H9 (cell line): ENCODE results near the gene CLCN6. TPM values are rescaled to one million over a fixed set of nuclear protein-coding genes. Genes with fewer than 3 reads are reported as not detected.

Experiments used
- DNase-seq: peaks from one replicate; pipeline ENCODE4 v3.0.0-alpha.2; 2017
- H2AFZ ChIP-seq: one replicate; pipeline ENCODE4 v1.6.1; 2013; ENCODE audit warnings: mild to moderate bottlenecking, low read length, control low read depth, moderate library complexity
- H2AK5ac ChIP-seq: 2 replicates; pipeline ENCODE4 v1.6.1; 2013; ENCODE audit warnings: low read length, control low read depth, mixed read lengths; ENCODE audit not compliant: insufficient read length
- H2BK120ac ChIP-seq: one replicate; pipeline ENCODE4 v1.6.1; 2013; ENCODE audit warnings: low read depth, mild to moderate bottlenecking, low read length, control low read depth, inconsistent platforms; ENCODE audit not compliant: poor library complexity, severe bottlenecking
- H2BK12ac ChIP-seq: 2 replicates; pipeline ENCODE4 v1.6.1; 2013; ENCODE audit warnings: low read length, control low read depth, mixed read lengths, low read depth; ENCODE audit not compliant: insufficient read length
- H2BK15ac ChIP-seq: 2 replicates; pipeline ENCODE4 v1.6.1; 2013; ENCODE audit warnings: low read depth, low read length, control low read depth
- H2BK20ac ChIP-seq: one replicate; pipeline ENCODE4 v1.6.1; 2013; ENCODE audit warnings: low read depth, mild to moderate bottlenecking, low read length, control low read depth, inconsistent platforms; ENCODE audit not compliant: poor library complexity, severe bottlenecking
- H2BK5ac ChIP-seq: 2 replicates; pipeline ENCODE4 v1.6.1; 2013; ENCODE audit warnings: low read length, control low read depth, mixed read lengths; ENCODE audit not compliant: insufficient read length
- H3K14ac ChIP-seq: 2 replicates; pipeline ENCODE4 v1.6.1; 2013; ENCODE audit warnings: low read length, control low read depth; ENCODE audit not compliant: insufficient read depth
- H3K18ac ChIP-seq: 2 replicates; pipeline ENCODE4 v1.6.1; 2013; ENCODE audit warnings: low read depth, mild to moderate bottlenecking, mixed read lengths, low read length, control low read depth; ENCODE audit not compliant: insufficient read length
- H3K23ac ChIP-seq: 2 replicates; pipeline ENCODE4 v1.6.1; 2013; ENCODE audit warnings: low read length, control low read depth, mixed read lengths, low read depth; ENCODE audit not compliant: insufficient read length
- H3K23me2 ChIP-seq: 2 replicates; pipeline ENCODE4 v1.6.1; 2013; ENCODE audit warnings: low read depth, mild to moderate bottlenecking, mixed read lengths, low read length, control low read depth; ENCODE audit not compliant: insufficient read length, poor library complexity, severe bottlenecking
- H3K27ac ChIP-seq: 2 replicates; pipeline ENCODE4 v1.5.1; 2013; ENCODE audit warnings: low read length, control low read depth, mixed read lengths, low read depth; ENCODE audit not compliant: insufficient read length
- H3K27me3 ChIP-seq: 2 replicates; pipeline ENCODE4 v1.6.1; 2013; ENCODE audit warnings: low read length, control low read depth, inconsistent platforms; ENCODE audit not compliant: insufficient read depth
- H3K4ac ChIP-seq: 2 replicates; pipeline ENCODE4 v1.6.1; 2013; ENCODE audit warnings: low read depth, mild to moderate bottlenecking, control low read depth, inconsistent platforms, low read length, moderate library complexity
- H3K4me1 ChIP-seq: 2 replicates; pipeline ENCODE4 v1.6.1; 2013; ENCODE audit warnings: low read length, control low read depth, inconsistent platforms; ENCODE audit not compliant: insufficient read depth
- H3K4me2 ChIP-seq: 2 replicates; pipeline ENCODE4 v1.6.1; 2013; ENCODE audit warnings: low read length, control low read depth, mixed read lengths; ENCODE audit not compliant: insufficient read length, insufficient read depth
- H3K56ac ChIP-seq: 2 replicates; pipeline ENCODE4 v1.6.1; 2013; ENCODE audit warnings: low read depth, mild to moderate bottlenecking, mixed read lengths, low read length, control low read depth; ENCODE audit not compliant: insufficient read length
- H3K79me1 ChIP-seq: 2 replicates; pipeline ENCODE4 v1.6.1; 2013; ENCODE audit warnings: low read depth, mild to moderate bottlenecking, moderate library complexity, low read length, control low read depth, inconsistent platforms; ENCODE audit not compliant: insufficient read depth, poor library complexity, severe bottlenecking
- H3K79me2 ChIP-seq: 2 replicates; pipeline ENCODE4 v1.6.1; 2013; ENCODE audit warnings: low read length, control low read depth, inconsistent platforms; ENCODE audit not compliant: insufficient read depth
- H3K9ac ChIP-seq: 2 replicates; pipeline ENCODE4 v1.6.1; 2013; ENCODE audit warnings: low read length, control low read depth, mixed read lengths; ENCODE audit not compliant: insufficient read length; ENCODE audit errors: extremely low read depth
- H3K9me3 ChIP-seq: one replicate; pipeline ENCODE4 v1.6.1; 2013; ENCODE audit warnings: low read depth, low read length, inconsistent platforms; ENCODE audit not compliant: control insufficient read depth
- H3T11ph ChIP-seq: one replicate; pipeline ENCODE4 v1.6.1; 2013; ENCODE audit warnings: mild to moderate bottlenecking, low read length, control low read depth, inconsistent platforms
- H4K20me1 ChIP-seq: one replicate; pipeline ENCODE4 v1.6.1; 2013; ENCODE audit not compliant: control insufficient read depth, insufficient read length, insufficient read depth
- H4K5ac ChIP-seq: 2 replicates; pipeline ENCODE4 v1.6.1; 2013; ENCODE audit warnings: low read depth, mild to moderate bottlenecking, mixed read lengths, low read length, control low read depth; ENCODE audit not compliant: insufficient read length
- H4K8ac ChIP-seq: replicated peaks from 2 replicates; pipeline ENCODE4 v1.6.1; 2013; ENCODE audit warnings: low read length, control low read depth, mixed read lengths, low read depth; ENCODE audit not compliant: insufficient read length
- H4K91ac ChIP-seq: 2 replicates; pipeline ENCODE4 v1.6.1; 2013; ENCODE audit warnings: low read depth, mild to moderate bottlenecking, moderate library complexity, mixed read lengths, low read length, control low read depth; ENCODE audit not compliant: insufficient read length
- H3K27ac Mint-ChIP-seq, 3 experiments: 2 replicates in 2 of 3; 3 replicates in 1 of 3; pipeline ENCODE4 v1.8.0; 2020 to 2021; ENCODE audit warnings: mixed read lengths in 3 of 3, mild to moderate bottlenecking in 1 of 3, moderate library complexity in 1 of 3
- H3K27me3 Mint-ChIP-seq: 2 replicates; pipeline ENCODE4 v1.8.0; 2021; ENCODE audit warnings: low read depth, mild to moderate bottlenecking, moderate library complexity, mixed read lengths
- H3K36me3 Mint-ChIP-seq, 3 experiments: 2 replicates in 2 of 3; 3 replicates in 1 of 3; pipeline ENCODE4 v1.8.0; 2020 to 2021; ENCODE audit warnings: low read depth in 3 of 3, mixed read lengths in 3 of 3; ENCODE audit not compliant: insufficient read depth in 1 of 3
- H3K4me1 Mint-ChIP-seq, 2 experiments: 2 replicates each; pipeline ENCODE4 v1.8.0; 2020; ENCODE audit warnings: mixed read lengths in 2 of 2
- H3K4me3 Mint-ChIP-seq, 2 experiments: 2 replicates in 1 of 2; 3 replicates in 1 of 2; pipeline ENCODE4 v1.8.0; 2020 to 2021; ENCODE audit warnings: mild to moderate bottlenecking in 2 of 2, mixed read lengths in 2 of 2, moderate library complexity in 1 of 2
- H3K9me3 Mint-ChIP-seq, 2 experiments: 2 replicates in 1 of 2; 3 replicates in 1 of 2; pipeline ENCODE4 v1.8.0; 2020; ENCODE audit warnings: mild to moderate bottlenecking in 2 of 2, mixed read lengths in 2 of 2, moderate library complexity in 1 of 2
- WGBS: extraction: QIAGEN DNeasy Blood & Tissue Kit; methylation state at CpG from one replicate; pipeline ENCODE4 v1.1.7; 2013; ENCODE audit warnings: missing lambda C conversion rate, low lambda C conversion rate, mixed read lengths; ENCODE audit not compliant: insufficient read length; ENCODE audit errors: extremely low coverage; 5-methylcytosine and 5-hydroxymethylcytosine counted together
- total RNA-seq: library from RNA; stranded (reverse); gene quantifications from 2 replicates; pipeline ENCODE4 v1.2.1, GENCODE V29; 2021
- TF ChIP-seq, protein P1 (sequence below): fragments of 200-600 bp; sonication (generic); conservative IDR thresholded peaks from 3 replicates; pipeline ENCODE4 v1.8.0; 2021; ENCODE audit warnings: antibody characterized with exemption, mild to moderate bottlenecking

CLCN6 gene
- total RNA-seq, 1 experiment from 2014 or later: 20.5 TPM

DNA sequence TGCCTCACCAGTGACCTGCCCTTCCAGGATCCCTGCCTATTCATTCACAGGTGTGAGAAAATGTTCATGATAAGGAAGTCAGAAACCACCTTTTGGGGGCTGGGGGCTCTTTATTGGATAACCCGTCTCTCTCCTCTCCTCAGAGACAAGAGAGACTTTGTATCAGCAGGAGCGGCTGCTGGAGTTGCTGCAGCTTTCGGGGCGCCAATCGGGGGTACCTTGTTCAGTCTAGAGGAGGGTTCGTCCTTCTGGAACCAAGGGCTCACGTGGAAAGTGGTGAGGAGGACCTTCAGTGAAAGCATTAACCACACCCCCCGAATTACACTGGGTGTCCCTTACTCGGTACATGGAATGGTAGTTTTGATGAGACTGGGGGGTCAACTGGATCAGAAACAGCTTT is 21.0 kb downstream of the CLCN6 start:
- Histone ChIP-seq H2BK120ac (no peak overlapping the region), H3K23me2 (no peaks in the 10 kb centered on the region), H3K27ac (no peak overlapping the region), H3K23ac (no peak overlapping the region), H3K18ac (no peak overlapping the region), H3K79me1 (no peaks in the 10 kb centered on the region), H3K4me1 (no peaks in the 10 kb centered on the region), H2BK12ac (no peak overlapping the region), H3K56ac (no peak overlapping the region), H3K9me3 (no peaks in the 10 kb centered on the region), H2BK5ac (no peak overlapping the region), H4K20me1 (peaks cover 2% of the 10 kb centered on the region), H2BK20ac (no peak overlapping the region), H4K91ac (no peak overlapping the region), H4K8ac (no peak overlapping the region), H3T11ph (no peak overlapping the region), H3K14ac (no peak overlapping the region), H2BK15ac (no peak overlapping the region), H2AFZ (no peak overlapping the region), H3K4me2 (no peak overlapping the region), H3K27me3 (no peaks in the 10 kb centered on the region), H3K79me2 (no peaks in the 10 kb centered on the region), H3K9ac (no peak overlapping the region), H3K4ac (no peak overlapping the region), H2AK5ac (no peak overlapping the region), H4K5ac (no peak overlapping the region)
- Mint-ChIP-seq H3K9me3 (no peaks in the 10 kb centered on the region), H3K27ac (no peak overlapping the region), H3K4me1 (no peaks in the 10 kb centered on the region), H3K27me3 (no peaks in the 10 kb centered on the region), H3K4me3 (no peak overlapping the region), H3K36me3 (peaks cover 23 to 80% (median 41%) of the 10 kb centered on the region in 3 experiments)
- TF ChIP-seq, protein P1, sequence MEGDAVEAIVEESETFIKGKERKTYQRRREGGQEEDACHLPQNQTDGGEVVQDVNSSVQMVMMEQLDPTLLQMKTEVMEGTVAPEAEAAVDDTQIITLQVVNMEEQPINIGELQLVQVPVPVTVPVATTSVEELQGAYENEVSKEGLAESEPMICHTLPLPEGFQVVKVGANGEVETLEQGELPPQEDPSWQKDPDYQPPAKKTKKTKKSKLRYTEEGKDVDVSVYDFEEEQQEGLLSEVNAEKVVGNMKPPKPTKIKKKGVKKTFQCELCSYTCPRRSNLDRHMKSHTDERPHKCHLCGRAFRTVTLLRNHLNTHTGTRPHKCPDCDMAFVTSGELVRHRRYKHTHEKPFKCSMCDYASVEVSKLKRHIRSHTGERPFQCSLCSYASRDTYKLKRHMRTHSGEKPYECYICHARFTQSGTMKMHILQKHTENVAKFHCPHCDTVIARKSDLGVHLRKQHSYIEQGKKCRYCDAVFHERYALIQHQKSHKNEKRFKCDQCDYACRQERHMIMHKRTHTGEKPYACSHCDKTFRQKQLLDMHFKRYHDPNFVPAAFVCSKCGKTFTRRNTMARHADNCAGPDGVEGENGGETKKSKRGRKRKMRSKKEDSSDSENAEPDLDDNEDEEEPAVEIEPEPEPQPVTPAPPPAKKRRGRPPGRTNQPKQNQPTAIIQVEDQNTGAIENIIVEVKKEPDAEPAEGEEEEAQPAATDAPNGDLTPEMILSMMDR: no peak
- WGBS: no CpG with 5 or more reads among the region's 9 CpGs
- DNase-seq: no peak
